WTC11 (cell line): ENCODE measurements around the gene ZBTB8B. TPM values are rescaled to one million over a fixed set of nuclear protein-coding genes. Genes with fewer than 3 reads are reported as not detected.
A peak's percentile ranks its signal among the peaks of the same experiment; 100 is the strongest.

Source experiments
- ATAC-seq: fragments of 200-7000 bp; cut with Tn5 transposase; 2 replicates; pipeline ENCODE4 v1.10.0; 2021; ENCODE audit warnings: mild to moderate bottlenecking, moderate library complexity
- CTCF ChIA-PET: fragments of 300-600 bp; sonication (Branson Sonifier 250); formaldehyde crosslinking; loops from one replicate; lab custom pipeline; 2021; ENCODE audit warnings: antibody characterized with exemption; lab: Charles Lee
- POLR2A ChIA-PET: fragments of 350-600 bp; sonication (Branson Sonifier 250); formaldehyde crosslinking; loops from one replicate; lab custom pipeline; 2021; ENCODE audit warnings: antibody characterized with exemption; lab: Charles Lee
- DNase-seq: peaks from one replicate; pipeline ENCODE4 v3.0.0; 2021; ENCODE audit warnings: low spot score
- H3K27ac Mint-ChIP-seq: 2 replicates; pipeline ENCODE4 v1.8.0; 2021; ENCODE audit warnings: mixed read lengths
- H3K27me3 Mint-ChIP-seq: 2 replicates; pipeline ENCODE4 v1.8.0; 2021; ENCODE audit warnings: low read depth, mild to moderate bottlenecking, moderate library complexity, mixed read lengths
- H3K36me3 Mint-ChIP-seq: 2 replicates; pipeline ENCODE4 v1.8.0; 2021; ENCODE audit warnings: mixed read lengths
- H3K4me1 Mint-ChIP-seq: 2 replicates; pipeline ENCODE4 v1.8.0; 2022; ENCODE audit warnings: mixed read lengths
- H3K4me3 Mint-ChIP-seq: 2 replicates; pipeline ENCODE4 v1.8.0; 2021; ENCODE audit warnings: mild to moderate bottlenecking, moderate library complexity, mixed read lengths
- H3K9me3 Mint-ChIP-seq: 2 replicates; pipeline ENCODE4 v1.8.0; 2021; ENCODE audit warnings: mixed read lengths
- ELF4 ChIP-seq: sonication (generic); formaldehyde crosslinking; IDR thresholded peaks from 2 replicates; pipeline ENCODE4 v1.8.1; 2022; ENCODE audit warnings: low read depth, mild to moderate bottlenecking, moderate library complexity, missing genetic modification reagents
- FOXJ3 ChIP-seq: sonication (generic); formaldehyde crosslinking; IDR thresholded peaks from 2 replicates; pipeline ENCODE4 v1.9.0; 2021; ENCODE audit warnings: missing genetic modification reagents, mild to moderate bottlenecking, borderline replicate concordance
- FOXK1 ChIP-seq: sonication (generic); formaldehyde crosslinking; IDR thresholded peaks from 2 replicates; pipeline ENCODE4 v1.8.0; 2022; ENCODE audit warnings: mild to moderate bottlenecking, moderate library complexity, missing genetic modification reagents
- IRF2 ChIP-seq: sonication (generic); formaldehyde crosslinking; IDR thresholded peaks from 2 replicates; pipeline ENCODE4 v1.8.0; 2022; ENCODE audit warnings: low read depth, missing genetic modification reagents, borderline replicate concordance
- NR1H2 ChIP-seq: sonication (generic); formaldehyde crosslinking; IDR thresholded peaks from 2 replicates; pipeline ENCODE4 v1.9.0; 2021; ENCODE audit warnings: mild to moderate bottlenecking, moderate library complexity, missing genetic modification reagents
- SMAD4 ChIP-seq: sonication (generic); formaldehyde crosslinking; IDR thresholded peaks from 2 replicates; pipeline ENCODE4 v1.8.0; 2022; ENCODE audit warnings: mild to moderate bottlenecking, missing genetic modification reagents
- ZNF121 ChIP-seq: sonication (generic); formaldehyde crosslinking; IDR thresholded peaks from 2 replicates; pipeline ENCODE4 v1.8.0; 2023; ENCODE audit warnings: missing genetic modification reagents
- ZNF416 ChIP-seq: fragments of 250-450 bp; sonication (Bioruptor Pico); IDR thresholded peaks from 2 replicates; pipeline ENCODE4 v1.9.0; 2021; ENCODE audit warnings: mild to moderate bottlenecking, inconsistent platforms
- total RNA-seq: library from RNA; stranded (reverse); gene quantifications from 3 replicates; pipeline ENCODE4 v1.2.3, GENCODE V29; 2021
- TF ChIP-seq, protein P1 (sequence below): sonication (generic); formaldehyde crosslinking; IDR thresholded peaks from 2 replicates; pipeline ENCODE4 v1.8.1; 2022; ENCODE audit warnings: mild to moderate bottlenecking, moderate library complexity, missing genetic modification reagents
- TF ChIP-seq, protein P2 (sequence below): sonication (generic); formaldehyde crosslinking; IDR thresholded peaks from 2 replicates; pipeline ENCODE4 v1.8.1; 2023; ENCODE audit warnings: mild to moderate bottlenecking, missing genetic modification reagents, moderate library complexity
- TF ChIP-seq, protein P3 (sequence below): sonication (generic); formaldehyde crosslinking; IDR thresholded peaks from 2 replicates; pipeline ENCODE4 v1.8.1; 2023; ENCODE audit warnings: mild to moderate bottlenecking, missing genetic modification reagents
- TF ChIP-seq, protein P4 (sequence below): fragments of 250-450 bp; sonication (Bioruptor Pico); IDR thresholded peaks from 2 replicates; pipeline ENCODE4 v1.9.0; 2021; ENCODE audit warnings: mild to moderate bottlenecking
- TF ChIP-seq, protein P5 (sequence below): sonication (generic); formaldehyde crosslinking; IDR thresholded peaks from 2 replicates; pipeline ENCODE4 v1.8.0; 2023; ENCODE audit warnings: missing genetic modification reagents, mild to moderate bottlenecking, borderline replicate concordance
- TF ChIP-seq, protein P6 (sequence below): sonication (generic); formaldehyde crosslinking; IDR thresholded peaks from 2 replicates; pipeline ENCODE4 v1.8.0; 2023; ENCODE audit warnings: missing genetic modification reagents

The ZBTB8B gene
- total RNA-seq, 1 experiment from 2014 or later, result 2.7 TPM

DNA sequence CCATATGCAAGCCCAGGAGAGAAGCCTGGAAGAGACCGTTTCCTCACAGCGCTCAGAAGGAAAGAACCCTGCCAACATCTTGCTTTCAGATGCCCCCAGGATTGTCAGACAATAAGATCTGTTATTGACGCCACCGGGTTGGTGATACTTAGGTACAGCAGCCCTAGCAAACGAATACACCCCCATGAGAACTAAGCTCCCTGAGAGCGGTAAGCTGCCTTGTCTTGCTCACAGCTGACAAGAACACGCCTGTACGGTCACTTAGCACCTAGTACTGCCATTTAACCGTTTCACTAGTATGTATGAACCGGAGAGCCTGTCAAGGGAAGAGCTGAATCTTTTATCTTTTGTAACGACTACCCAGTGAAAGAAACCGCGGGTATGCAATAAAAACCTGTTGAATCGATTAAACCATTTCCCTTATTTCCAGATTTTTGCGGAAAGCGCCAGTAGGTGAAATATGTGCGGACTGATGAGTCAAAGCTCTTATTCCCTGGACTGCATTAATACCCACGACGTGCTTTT lies 619 bp upstream of the ZBTB8B start:
- peak overlapping the region; percentile 97 for H3K4me3 Mint-ChIP-seq
- peaks cover 10% of the 10 kb centered on the region for H3K36me3 Mint-ChIP-seq
- H3K4me1 Mint-ChIP-seq, result peaks cover 10% of the 10 kb centered on the region
- TF ChIP-seq ZNF121 (no peak), NR1H2 (CRISPR knock-in tag) (no peak), FOXJ3 (CRISPR knock-in tag) (no peak), SMAD4 (CRISPR knock-in tag) (no peak), ELF4 (CRISPR knock-in tag) (no peak), IRF2 (CRISPR knock-in tag) (no peak), ZNF416 (no peak), FOXK1 (CRISPR knock-in tag) (no peak)
- TF ChIP-seq, protein P1, sequence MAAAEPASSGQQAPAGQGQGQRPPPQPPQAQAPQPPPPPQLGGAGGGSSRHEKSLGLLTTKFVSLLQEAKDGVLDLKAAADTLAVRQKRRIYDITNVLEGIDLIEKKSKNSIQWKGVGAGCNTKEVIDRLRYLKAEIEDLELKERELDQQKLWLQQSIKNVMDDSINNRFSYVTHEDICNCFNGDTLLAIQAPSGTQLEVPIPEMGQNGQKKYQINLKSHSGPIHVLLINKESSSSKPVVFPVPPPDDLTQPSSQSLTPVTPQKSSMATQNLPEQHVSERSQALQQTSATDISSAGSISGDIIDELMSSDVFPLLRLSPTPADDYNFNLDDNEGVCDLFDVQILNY, result no peak
- TF ChIP-seq, protein P2, sequence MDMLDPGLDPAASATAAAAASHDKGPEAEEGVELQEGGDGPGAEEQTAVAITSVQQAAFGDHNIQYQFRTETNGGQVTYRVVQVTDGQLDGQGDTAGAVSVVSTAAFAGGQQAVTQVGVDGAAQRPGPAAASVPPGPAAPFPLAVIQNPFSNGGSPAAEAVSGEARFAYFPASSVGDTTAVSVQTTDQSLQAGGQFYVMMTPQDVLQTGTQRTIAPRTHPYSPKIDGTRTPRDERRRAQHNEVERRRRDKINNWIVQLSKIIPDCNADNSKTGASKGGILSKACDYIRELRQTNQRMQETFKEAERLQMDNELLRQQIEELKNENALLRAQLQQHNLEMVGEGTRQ (CRISPR knock-in tag), result no peak
- TF ChIP-seq, protein P3, sequence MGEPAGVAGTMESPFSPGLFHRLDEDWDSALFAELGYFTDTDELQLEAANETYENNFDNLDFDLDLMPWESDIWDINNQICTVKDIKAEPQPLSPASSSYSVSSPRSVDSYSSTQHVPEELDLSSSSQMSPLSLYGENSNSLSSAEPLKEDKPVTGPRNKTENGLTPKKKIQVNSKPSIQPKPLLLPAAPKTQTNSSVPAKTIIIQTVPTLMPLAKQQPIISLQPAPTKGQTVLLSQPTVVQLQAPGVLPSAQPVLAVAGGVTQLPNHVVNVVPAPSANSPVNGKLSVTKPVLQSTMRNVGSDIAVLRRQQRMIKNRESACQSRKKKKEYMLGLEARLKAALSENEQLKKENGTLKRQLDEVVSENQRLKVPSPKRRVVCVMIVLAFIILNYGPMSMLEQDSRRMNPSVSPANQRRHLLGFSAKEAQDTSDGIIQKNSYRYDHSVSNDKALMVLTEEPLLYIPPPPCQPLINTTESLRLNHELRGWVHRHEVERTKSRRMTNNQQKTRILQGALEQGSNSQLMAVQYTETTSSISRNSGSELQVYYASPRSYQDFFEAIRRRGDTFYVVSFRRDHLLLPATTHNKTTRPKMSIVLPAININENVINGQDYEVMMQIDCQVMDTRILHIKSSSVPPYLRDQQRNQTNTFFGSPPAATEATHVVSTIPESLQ (CRISPR knock-in tag), result no peak
- TF ChIP-seq, protein P4, sequence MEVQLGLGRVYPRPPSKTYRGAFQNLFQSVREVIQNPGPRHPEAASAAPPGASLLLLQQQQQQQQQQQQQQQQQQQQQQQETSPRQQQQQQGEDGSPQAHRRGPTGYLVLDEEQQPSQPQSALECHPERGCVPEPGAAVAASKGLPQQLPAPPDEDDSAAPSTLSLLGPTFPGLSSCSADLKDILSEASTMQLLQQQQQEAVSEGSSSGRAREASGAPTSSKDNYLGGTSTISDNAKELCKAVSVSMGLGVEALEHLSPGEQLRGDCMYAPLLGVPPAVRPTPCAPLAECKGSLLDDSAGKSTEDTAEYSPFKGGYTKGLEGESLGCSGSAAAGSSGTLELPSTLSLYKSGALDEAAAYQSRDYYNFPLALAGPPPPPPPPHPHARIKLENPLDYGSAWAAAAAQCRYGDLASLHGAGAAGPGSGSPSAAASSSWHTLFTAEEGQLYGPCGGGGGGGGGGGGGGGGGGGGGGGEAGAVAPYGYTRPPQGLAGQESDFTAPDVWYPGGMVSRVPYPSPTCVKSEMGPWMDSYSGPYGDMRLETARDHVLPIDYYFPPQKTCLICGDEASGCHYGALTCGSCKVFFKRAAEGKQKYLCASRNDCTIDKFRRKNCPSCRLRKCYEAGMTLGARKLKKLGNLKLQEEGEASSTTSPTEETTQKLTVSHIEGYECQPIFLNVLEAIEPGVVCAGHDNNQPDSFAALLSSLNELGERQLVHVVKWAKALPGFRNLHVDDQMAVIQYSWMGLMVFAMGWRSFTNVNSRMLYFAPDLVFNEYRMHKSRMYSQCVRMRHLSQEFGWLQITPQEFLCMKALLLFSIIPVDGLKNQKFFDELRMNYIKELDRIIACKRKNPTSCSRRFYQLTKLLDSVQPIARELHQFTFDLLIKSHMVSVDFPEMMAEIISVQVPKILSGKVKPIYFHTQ (CRISPR knock-in tag), result no peak
- TF ChIP-seq, protein P5, sequence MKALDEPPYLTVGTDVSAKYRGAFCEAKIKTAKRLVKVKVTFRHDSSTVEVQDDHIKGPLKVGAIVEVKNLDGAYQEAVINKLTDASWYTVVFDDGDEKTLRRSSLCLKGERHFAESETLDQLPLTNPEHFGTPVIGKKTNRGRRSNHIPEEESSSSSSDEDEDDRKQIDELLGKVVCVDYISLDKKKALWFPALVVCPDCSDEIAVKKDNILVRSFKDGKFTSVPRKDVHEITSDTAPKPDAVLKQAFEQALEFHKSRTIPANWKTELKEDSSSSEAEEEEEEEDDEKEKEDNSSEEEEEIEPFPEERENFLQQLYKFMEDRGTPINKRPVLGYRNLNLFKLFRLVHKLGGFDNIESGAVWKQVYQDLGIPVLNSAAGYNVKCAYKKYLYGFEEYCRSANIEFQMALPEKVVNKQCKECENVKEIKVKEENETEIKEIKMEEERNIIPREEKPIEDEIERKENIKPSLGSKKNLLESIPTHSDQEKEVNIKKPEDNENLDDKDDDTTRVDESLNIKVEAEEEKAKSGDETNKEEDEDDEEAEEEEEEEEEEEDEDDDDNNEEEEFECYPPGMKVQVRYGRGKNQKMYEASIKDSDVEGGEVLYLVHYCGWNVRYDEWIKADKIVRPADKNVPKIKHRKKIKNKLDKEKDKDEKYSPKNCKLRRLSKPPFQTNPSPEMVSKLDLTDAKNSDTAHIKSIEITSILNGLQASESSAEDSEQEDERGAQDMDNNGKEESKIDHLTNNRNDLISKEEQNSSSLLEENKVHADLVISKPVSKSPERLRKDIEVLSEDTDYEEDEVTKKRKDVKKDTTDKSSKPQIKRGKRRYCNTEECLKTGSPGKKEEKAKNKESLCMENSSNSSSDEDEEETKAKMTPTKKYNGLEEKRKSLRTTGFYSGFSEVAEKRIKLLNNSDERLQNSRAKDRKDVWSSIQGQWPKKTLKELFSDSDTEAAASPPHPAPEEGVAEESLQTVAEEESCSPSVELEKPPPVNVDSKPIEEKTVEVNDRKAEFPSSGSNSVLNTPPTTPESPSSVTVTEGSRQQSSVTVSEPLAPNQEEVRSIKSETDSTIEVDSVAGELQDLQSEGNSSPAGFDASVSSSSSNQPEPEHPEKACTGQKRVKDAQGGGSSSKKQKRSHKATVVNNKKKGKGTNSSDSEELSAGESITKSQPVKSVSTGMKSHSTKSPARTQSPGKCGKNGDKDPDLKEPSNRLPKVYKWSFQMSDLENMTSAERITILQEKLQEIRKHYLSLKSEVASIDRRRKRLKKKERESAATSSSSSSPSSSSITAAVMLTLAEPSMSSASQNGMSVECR (CRISPR knock-in tag), result no peak
- TF ChIP-seq, protein P6, sequence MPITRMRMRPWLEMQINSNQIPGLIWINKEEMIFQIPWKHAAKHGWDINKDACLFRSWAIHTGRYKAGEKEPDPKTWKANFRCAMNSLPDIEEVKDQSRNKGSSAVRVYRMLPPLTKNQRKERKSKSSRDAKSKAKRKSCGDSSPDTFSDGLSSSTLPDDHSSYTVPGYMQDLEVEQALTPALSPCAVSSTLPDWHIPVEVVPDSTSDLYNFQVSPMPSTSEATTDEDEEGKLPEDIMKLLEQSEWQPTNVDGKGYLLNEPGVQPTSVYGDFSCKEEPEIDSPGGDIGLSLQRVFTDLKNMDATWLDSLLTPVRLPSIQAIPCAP (CRISPR knock-in tag), result no peak
- peak overlapping the region; percentile 85 for H3K27ac Mint-ChIP-seq
- ChIA-PET CTCF (interaction anchor here (1.0 to 2.2 kb wide), 4 partner anchors 16 to 286 kb away, joined by 4 to 9 read pairs (median 6); partner anchors contain the start of genes RBBP4 and ZBTB8OS), POLR2A (no interaction called here)
- DNase-seq (no peak), ATAC-seq (peak; percentile 7)
- peaks cover 9% of the 10 kb centered on the region for H3K9me3 Mint-ChIP-seq
- peaks cover 3% of the 10 kb centered on the region; the same call in 1 of the 2 replicates for H3K27me3 Mint-ChIP-seq
